Choroid plexus epithelial cell (primary cell): ENCODE results near the gene IARS2.
"Not testable (repeated sequence)": the region's sequence is repeated elsewhere in the genome, so short reads cannot be mapped to it uniquely, and the experiment has no call there.

Experiments
- DNase-seq: peaks from one replicate; pipeline ENCODE4 v3.0.0-alpha.2; 2010; ENCODE audit warnings: low read depth
- H3K4me3 ChIP-seq: 2 replicates; pipeline ENCODE4 v1.5.1; 2011; ENCODE audit warnings: low read depth, mild to moderate bottlenecking, control low read depth, low read length, moderate library complexity
- CTCF ChIP-seq: conservative IDR thresholded peaks from 2 replicates; pipeline ENCODE4 v1.5.1; 2011; ENCODE audit warnings: low read depth, mild to moderate bottlenecking, control low read depth, inconsistent platforms, low read length, moderate library complexity

The IARS2 gene

GRCh38 chr1:220062629-220063028, 31.3 kb upstream of the IARS2 start:
- no peak for DNase-seq
- no peak overlapping the region for H3K4me3 ChIP-seq
- no peak for TF ChIP-seq CTCF

- TF ChIP-seq CTCF = no peak
- DNase-seq = peak; percentile 31
- H3K4me3 ChIP-seq = no peak overlapping the region
Observed at GRCh38 chr1:220067269-220068204, 26.4 kb upstream of the IARS2 start.

- no peak for DNase-seq
- TF ChIP-seq CTCF = no peak
- no peak overlapping the region for H3K4me3 ChIP-seq
Observed at GRCh38 chr1:220076861-220077762, 16.8 kb upstream of the IARS2 start.

- no peak for DNase-seq
- H3K4me3 ChIP-seq = no peak overlapping the region
- no peak for TF ChIP-seq CTCF
Observed at GRCh38 chr1:220077887-220078286, 16.0 kb upstream of the IARS2 start.

GRCh38 chr1:220084460-220084859, 9.5 kb upstream of the IARS2 start:
- DNase-seq = peak; percentile 18
- no peak for TF ChIP-seq CTCF
- no peak overlapping the region for H3K4me3 ChIP-seq

GRCh38 chr1:220086261-220086686, 7.7 kb upstream of the IARS2 start:
- DNase-seq, H3K4me3 ChIP-seq: not testable (repeated sequence)
- TF ChIP-seq CTCF = peak; percentile 17
